ENCODE measurements around the gene ANKRD10. TPM values are rescaled to one million over a fixed set of nuclear protein-coding genes. Genes with fewer than 3 reads are reported as not detected.

The ANKRD10 gene
- polyA plus RNA-seq, 10 donors, result 122 to 338 (median 164) TPM

- peak in 2 of 3 donors; percentile 42 to 74 for DNase-seq
These were observed 1.7 kb upstream of the ANKRD10 start for GRCh38 chr13:110916301-110917142.

- DNase-seq, result no peak
These were observed 971 bp upstream of the ANKRD10 start for GRCh38 chr13:110915874-110916206.

- DNase-seq, result peak; percentile 79 to 95 (median 91)
These were observed 375 bp downstream of the ANKRD10 start for GRCh38 chr13:110914331-110915056.

GRCh38 chr13:110914081-110914330, 863 bp downstream of the ANKRD10 start:
- no peak for DNase-seq

- peak in 1 of 3 donors; percentile 51 for DNase-seq
These were observed 1.4 kb downstream of the ANKRD10 start for GRCh38 chr13:110913322-110914080.

GRCh38 chr13:110912651-110913051, 2.2 kb downstream of the ANKRD10 start:
- peak in 1 of 3 donors; percentile 57 for DNase-seq

GRCh38 chr13:110911880-110912279, 3.0 kb downstream of the ANKRD10 start:
- no peak for DNase-seq

- no peak for DNase-seq
These were observed 4.6 kb downstream of the ANKRD10 start for GRCh38 chr13:110910013-110910890.

GRCh38 chr13:110907951-110908898, 6.6 kb downstream of the ANKRD10 start:
- DNase-seq, result no peak

GRCh38 chr13:110907301-110907700, 7.6 kb downstream of the ANKRD10 start:
- no peak for DNase-seq

GRCh38 chr13:110904748-110905147, 10.1 kb downstream of the ANKRD10 start:
- no peak for DNase-seq

GRCh38 chr13:110902370-110902769, 12.5 kb downstream of the ANKRD10 start:
- no peak for DNase-seq

GRCh38 chr13:110897521-110897920, 17.3 kb downstream of the ANKRD10 start:
- no peak for DNase-seq

- no peak for DNase-seq
These were observed 17.9 kb downstream of the ANKRD10 start for GRCh38 chr13:110897014-110897413.

GRCh38 chr13:110894086-110894485, 20.8 kb downstream of the ANKRD10 start:
- no peak for DNase-seq

- no peak for DNase-seq
These were observed 21.3 kb downstream of the ANKRD10 start for GRCh38 chr13:110893571-110893970.

GRCh38 chr13:110890279-110891165, 24.3 kb downstream of the ANKRD10 start:
- DNase-seq, result no peak

- no peak for DNase-seq
These were observed 26.5 kb downstream of the ANKRD10 start for GRCh38 chr13:110888390-110888789.

GRCh38 chr13:110887597-110888333, 27.1 kb downstream of the ANKRD10 start:
- peak in 1 of 3 donors; percentile 51 for DNase-seq
